H4 (cell line): ENCODE measurements around the gene POLR2B. TPM values are rescaled to one million over a fixed set of nuclear protein-coding genes. Genes with fewer than 3 reads are reported as not detected.
"Not testable (repeated sequence)": the region's sequence is repeated elsewhere in the genome, so short reads cannot be mapped to it uniquely, and the experiment has no call there.

Source experiments
- DNase-seq: peaks from one replicate; pipeline ENCODE4 v3.0.0-alpha.2; 2015; ENCODE audit warnings: low spot score
- total RNA-seq: library from RNA; depleted of rRNA; stranded (reverse); fragments of >200 nt; shearing (Covaris generic); gene quantifications from 2 replicates; pipeline ENCODE4 v1.2.3, GENCODE V29; 2014

Gene POLR2B
- total RNA-seq, 1 experiment from 2014 or later, result 138 TPM

- DNase-seq, result no peak
These were observed 74.8 kb downstream of the POLR2B start for GRCh38 chr4:57053508-57053907.

- DNase-seq, result no peak
These were observed 77.2 kb downstream of the POLR2B start for GRCh38 chr4:57055886-57056285.

- DNase-seq, result no peak
These were observed 81.4 kb downstream of the POLR2B start for GRCh38 chr4:57059890-57060716.

GRCh38 chr4:57060717-57061067, 82.0 kb downstream of the POLR2B start:
- not testable (repeated sequence) for DNase-seq

- no peak for DNase-seq
These were observed 82.7 kb downstream of the POLR2B start for GRCh38 chr4:57061395-57061794.

- no peak for DNase-seq
These were observed 84.8 kb downstream of the POLR2B start for GRCh38 chr4:57063518-57063917.

GRCh38 chr4:57064120-57064519, 85.4 kb downstream of the POLR2B start:
- DNase-seq, result no peak

- peak; percentile 25 for DNase-seq
These were observed 86.4 kb downstream of the POLR2B start for GRCh38 chr4:57064811-57065711.

- DNase-seq, result no peak
These were observed 87.2 kb downstream of the POLR2B start for GRCh38 chr4:57065730-57066482.

GRCh38 chr4:57068237-57068981, 89.7 kb downstream of the POLR2B start:
- DNase-seq, result no peak

GRCh38 chr4:57070461-57070860, 91.8 kb downstream of the POLR2B start:
- no peak for DNase-seq

- DNase-seq, result no peak
These were observed 92.6 kb downstream of the POLR2B start for GRCh38 chr4:57071326-57071725.

- DNase-seq, result peak; percentile 36
These were observed 94.9 kb downstream of the POLR2B start for GRCh38 chr4:57073559-57073958.

GRCh38 chr4:57074744-57075143, 96.0 kb downstream of the POLR2B start:
- peak; percentile 44 for DNase-seq

- no peak for DNase-seq
These were observed 96.7 kb downstream of the POLR2B start for GRCh38 chr4:57075367-57075766.

- DNase-seq, result no peak
These were observed 98.0 kb downstream of the POLR2B start for GRCh38 chr4:57076646-57077045.

GRCh38 chr4:57077550-57078343, 99.1 kb downstream of the POLR2B start:
- DNase-seq, result peak; percentile 28

- no peak for DNase-seq
These were observed 100.2 kb downstream of the POLR2B start for GRCh38 chr4:57078685-57079521.
